ENCODE results near the gene NUDT13. TPM values are rescaled to one million over a fixed set of nuclear protein-coding genes. Genes with fewer than 3 reads are reported as not detected.

The NUDT13 gene
- total and polyA plus RNA-seq, 3 donors from 2014 or later, result 3.0 to 5.9 (median 5.6) TPM

DNA sequence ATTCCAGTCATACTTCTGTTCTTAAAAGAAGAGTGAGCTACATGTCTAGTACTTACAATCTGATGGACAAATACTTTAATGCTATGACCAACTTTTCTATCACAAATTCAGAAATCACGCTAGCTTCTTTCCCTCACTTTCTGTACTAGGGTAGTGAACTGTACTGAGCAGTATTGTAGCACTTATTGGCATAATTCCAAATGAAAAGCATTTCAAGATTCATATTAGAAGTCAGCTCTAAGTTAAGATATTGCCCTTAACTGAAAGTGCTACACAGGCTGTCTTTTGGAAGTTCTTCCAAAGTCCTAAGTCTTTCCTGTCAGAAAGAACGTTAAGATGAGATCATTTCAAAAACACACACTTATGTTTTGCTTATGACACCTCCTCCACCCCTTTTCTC is 27.0 kb upstream of the NUDT13 start:
- no peak for DNase-seq
- intact Hi-C loops (cut with DNase I; ENCODE audit: low total_unique reads), result no loop called here
- no peaks in the 10 kb centered on the region for H3K36me3 ChIP-seq (ENCODE audit: low read depth, missing control alignments)
- TF ChIP-seq CTCF (IDR thresholded peaks at IDR 0.05) (no peak), POLR2A (IDR thresholded peaks at IDR 0.05) (no peak)
- no peaks in the 10 kb centered on the region for H3K9me3 ChIP-seq
- no peaks in the 10 kb centered on the region for H3K27me3 ChIP-seq
- H3K4me3 ChIP-seq, result no peak overlapping the region
- peaks cover 8% of the 10 kb centered on the region for H3K4me1 ChIP-seq
- WGBS, 2 donors, result 25 to 41% methylated on average over 2 of the region's 2 CpGs
- no peak overlapping the region for H3K27ac ChIP-seq

- H3K9me3 ChIP-seq, result no peaks in the 10 kb centered on the region
- peaks cover 8% of the 10 kb centered on the region for H3K4me1 ChIP-seq
- TF ChIP-seq POLR2A (IDR thresholded peaks at IDR 0.05), result no peak
- TF ChIP-seq CTCF (IDR thresholded peaks at IDR 0.05), result no peak
- no peaks in the 10 kb centered on the region for H3K27me3 ChIP-seq
- no peak overlapping the region for H3K4me3 ChIP-seq
- whole genome bisulfite sequencing, 2 donors, result 81 to 86% methylated on average over 5 of the region's 5 CpGs
- no peaks in the 10 kb centered on the region for H3K36me3 ChIP-seq (ENCODE audit: low read depth, missing control alignments)
- DNase-seq, result no peak
- no peak overlapping the region for H3K27ac ChIP-seq
- intact Hi-C loops (cut with DNase I; ENCODE audit: low total_unique reads), result no loop called here
Observed at GRCh38 chr10:73084209-73084608, 26.0 kb upstream of the NUDT13 start.

DNA sequence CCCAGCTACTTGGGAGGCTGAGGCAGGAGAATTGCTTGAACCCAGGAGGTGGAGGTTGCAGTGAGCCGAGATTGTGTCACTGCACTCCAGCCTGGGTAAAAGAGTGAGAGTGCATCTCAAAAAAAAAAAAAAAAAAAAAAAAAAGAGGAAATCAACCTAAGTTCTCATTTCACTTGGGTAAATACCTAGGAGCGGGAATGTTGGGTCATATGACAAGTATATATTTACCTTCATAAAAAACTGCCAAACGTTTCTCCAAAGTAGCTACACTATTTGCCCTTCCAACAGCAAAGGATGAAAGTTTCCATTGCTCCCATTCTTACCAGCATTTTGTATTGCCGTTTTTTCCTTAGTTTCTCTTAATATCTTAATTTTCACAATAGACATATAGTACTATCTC is 23.4 kb upstream of the NUDT13 start:
- intact Hi-C loops (cut with DNase I; ENCODE audit: low total_unique reads), result no loop called here
- no peak overlapping the region for H3K4me3 ChIP-seq
- no peaks in the 10 kb centered on the region for H3K36me3 ChIP-seq (ENCODE audit: low read depth, missing control alignments)
- no peak for DNase-seq
- no peak overlapping the region for H3K27ac ChIP-seq
- TF ChIP-seq CTCF (IDR thresholded peaks at IDR 0.05) (no peak), POLR2A (IDR thresholded peaks at IDR 0.05) (no peak)
- no peaks in the 10 kb centered on the region for H3K27me3 ChIP-seq
- H3K9me3 ChIP-seq, result no peaks in the 10 kb centered on the region
- WGBS, 2 donors, result 83 to 91% methylated on average over 4 of the region's 4 CpGs
- H3K4me1 ChIP-seq, result peaks cover 11% of the 10 kb centered on the region

DNA sequence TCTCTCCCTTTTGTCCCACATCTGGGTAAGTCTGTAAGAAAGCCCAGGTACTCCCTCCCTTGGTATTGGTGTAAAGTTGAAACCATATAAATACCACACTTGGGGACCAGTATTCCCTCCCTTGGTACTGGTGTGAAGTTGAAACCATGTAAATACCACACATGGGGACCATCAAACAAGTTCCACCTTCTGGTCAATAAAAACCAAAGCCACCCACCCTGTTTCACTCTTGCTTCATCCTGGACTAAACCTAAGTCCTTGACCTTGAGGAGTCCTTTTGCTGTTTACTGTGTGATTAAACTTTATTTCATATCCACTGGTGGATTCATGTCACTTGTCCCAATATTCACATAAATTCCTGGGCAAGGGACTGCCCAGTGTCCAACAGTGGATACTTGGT is 22.0 kb upstream of the NUDT13 start:
- H3K27me3 ChIP-seq, result no peaks in the 10 kb centered on the region
- H3K36me3 ChIP-seq (ENCODE audit: low read depth, missing control alignments), result no peaks in the 10 kb centered on the region
- DNase-seq, result no peak
- peaks cover 10% of the 10 kb centered on the region for H3K4me1 ChIP-seq
- intact Hi-C loops (cut with DNase I; ENCODE audit: low total_unique reads), result no loop called here
- no peak overlapping the region for H3K27ac ChIP-seq
- H3K9me3 ChIP-seq, result no peaks in the 10 kb centered on the region
- TF ChIP-seq CTCF (IDR thresholded peaks at IDR 0.05) (no peak), POLR2A (IDR thresholded peaks at IDR 0.05) (no peak)
- no peak overlapping the region for H3K4me3 ChIP-seq

- H3K36me3 ChIP-seq (ENCODE audit: low read depth, missing control alignments), result no peaks in the 10 kb centered on the region
- no peak overlapping the region for H3K27ac ChIP-seq
- peaks cover 15% of the 10 kb centered on the region for H3K4me1 ChIP-seq
- WGBS, 2 donors, result 93 to 96% methylated on average over 3 of the region's 3 CpGs
- no peak for TF ChIP-seq CTCF (IDR thresholded peaks at IDR 0.05)
- no peak for TF ChIP-seq POLR2A (IDR thresholded peaks at IDR 0.05)
- intact Hi-C loops (cut with DNase I; ENCODE audit: low total_unique reads), result no loop called here
- H3K4me3 ChIP-seq, result no peak overlapping the region
- no peaks in the 10 kb centered on the region for H3K27me3 ChIP-seq
- H3K9me3 ChIP-seq, result no peaks in the 10 kb centered on the region
- no peak for DNase-seq
Observed at GRCh38 chr10:73092830-73093229, 17.4 kb upstream of the NUDT13 start.

Data from testis (tissue), 3 donors.